K562 (cell line): ENCODE results near the gene SLC25A42. TPM values are rescaled to one million over a fixed set of nuclear protein-coding genes. Genes with fewer than 3 reads are reported as not detected.
A peak's percentile ranks its signal among the peaks of the same experiment; 100 is the strongest.

Experiments used
- ATAC-seq: fragments of 200-7000 bp; cut with Tn5 transposase; 3 replicates; pipeline ENCODE4 v1.9.1; 2020; ENCODE audit warnings: moderate library complexity
- BruUV-seq: library from RNA; stranded (reverse); fragments of 400-500 nt; replicated peaks from 2 replicates; lab custom pipeline; 2021; lab: Mats Ljungman, UMichigan
- CTCF ChIA-PET: fragments of 300-600 bp; formaldehyde crosslinking; extraction: SDS; loops from one replicate; lab custom pipeline; 2021; ENCODE audit warnings: low intra/inter-chr PET ratio; lab: Yijun Ruan, JAX
- POLR2A ChIA-PET: fragments of 300-600, 350-650 bp; sonication (Branson Sonifier 250); formaldehyde crosslinking; extraction: SDS; loops from one replicate; lab custom pipeline; 2021; ENCODE audit warnings: antibody characterized with exemption, inconsistent platforms; lab: Yijun Ruan, JAX
- DNase-seq, 4 experiments: peaks; one replicate each; pipeline versions ENCODE4 v3.0.0 to v3.0.0-alpha.2; 2011 to 2018; ENCODE audit warnings: low spot score in 3 of 4, mixed read lengths in 3 of 4; ENCODE audit errors: extremely low read depth in 1 of 4
- FAIRE-seq: peaks from 2 replicates; lab custom pipeline; 2011; peaks lifted over from hg19 to GRCh38; lab: Jason Lieb, UNC
- H2AFZ ChIP-seq: 2 replicates; pipeline ENCODE4 v1.6.0; 2011; ENCODE audit warnings: low read depth, low read length, control low read depth, inconsistent platforms
- H3K27ac ChIP-seq: fragments of 200-600 bp; 3 replicates; pipeline ENCODE4 v1.8.0; 2011; ENCODE audit warnings: low read depth, mild to moderate bottlenecking, control low read depth, inconsistent platforms, low read length, moderate library complexity, mixed read lengths; ENCODE audit errors: extremely low read depth
- H3K27me3 ChIP-seq, 2 experiments: fragments of 300-600 bp in 1 of 2; 2 replicates in 1 of 2; 3 replicates in 1 of 2; pipeline versions ENCODE4 v1.6.0 to v1.8.0; 2011; ENCODE audit warnings: inconsistent platforms in 2 of 2, low read length in 2 of 2, mild to moderate bottlenecking in 1 of 2, mixed read lengths in 1 of 2, moderate library complexity in 1 of 2; ENCODE audit not compliant: control insufficient read depth in 2 of 2, insufficient read depth in 2 of 2
- H3K36me3 ChIP-seq: fragments of 300-600 bp; 3 replicates; pipeline ENCODE4 v1.8.0; 2011; ENCODE audit warnings: mild to moderate bottlenecking, low read length, inconsistent platforms; ENCODE audit not compliant: control insufficient read depth, insufficient read depth
- H3K4me1 ChIP-seq, 2 experiments: fragments of 200-600 bp in 1 of 2; replicated peaks in 1 of 2; 2 replicates in 1 of 2; 3 replicates in 1 of 2; pipeline versions ENCODE4 v1.5.1 to v1.8.0; 2011; ENCODE audit warnings: inconsistent platforms in 2 of 2, low read length in 2 of 2, mild to moderate bottlenecking in 1 of 2, mixed read lengths in 1 of 2, moderate library complexity in 1 of 2; ENCODE audit not compliant: control insufficient read depth in 2 of 2, insufficient read depth in 2 of 2
- H3K4me2 ChIP-seq: 2 replicates; pipeline ENCODE4 v1.6.1; 2011; ENCODE audit warnings: low read length, control low read depth, inconsistent platforms, mixed read lengths; ENCODE audit not compliant: insufficient read depth
- H3K4me3 ChIP-seq: fragments of 200-600 bp; sonication (generic), shearing (Covaris generic); 2 replicates; pipeline ENCODE4 v1.5.1; 2016; ENCODE audit warnings: control low read depth, inconsistent platforms
- H3K79me2 ChIP-seq: fragments of 200-600 bp; 3 replicates; pipeline ENCODE4 v1.8.0; 2011; ENCODE audit warnings: low read length, inconsistent platforms; ENCODE audit not compliant: control insufficient read depth, insufficient read depth
- H3K9ac ChIP-seq, 2 experiments: 2 replicates each; pipeline versions ENCODE4 v1.6.0 to v1.6.1; 2011; ENCODE audit warnings: low read depth in 2 of 2, low read length in 2 of 2, control low read depth in 1 of 2, inconsistent platforms in 1 of 2, mild to moderate bottlenecking in 1 of 2, mixed read lengths in 1 of 2; ENCODE audit not compliant: insufficient read depth in 1 of 2
- H3K9me1 ChIP-seq: one replicate; pipeline ENCODE4 v1.6.0; 2011; ENCODE audit warnings: inconsistent platforms, mild to moderate bottlenecking, low read length, moderate library complexity; ENCODE audit not compliant: control insufficient read depth, insufficient read depth
- H3K9me3 ChIP-seq: replicated peaks from 2 replicates; pipeline ENCODE4 v1.5.1; 2011; ENCODE audit warnings: low read depth, low read length, inconsistent platforms; ENCODE audit not compliant: control insufficient read depth, insufficient read depth
- H4K20me1 ChIP-seq: replicated peaks from 2 replicates; pipeline ENCODE4 v1.6.1; 2011; ENCODE audit warnings: low read length, inconsistent platforms, mixed read lengths; ENCODE audit not compliant: control insufficient read depth, insufficient read depth
- EP400 ChIP-seq: fragments of 450-650 bp; IDR thresholded peaks from 2 replicates; pipeline ENCODE4 v1.6.1; 2017; ENCODE audit warnings: antibody characterized with exemption, mild to moderate bottlenecking, moderate library complexity
- FOXA3 ChIP-seq, 2 experiments: fragments of 450-650 bp in 1 of 2; sonication (generic) in 1 of 2; formaldehyde crosslinking; IDR thresholded peaks in 1 of 2; conservative IDR thresholded peaks in 1 of 2; 2 replicates each; pipeline versions ENCODE4 v1.4.0 to v1.8.0; 2020 to 2022; ENCODE audit warnings: mild to moderate bottlenecking in 2 of 2, missing genetic modification reagents in 1 of 2
- HDAC8 ChIP-seq: fragments of 450-650 bp; IDR thresholded peaks from 2 replicates; pipeline ENCODE4 v1.6.1; 2016; ENCODE audit warnings: mild to moderate bottlenecking, missing genetic modification characterization, moderate library complexity, missing compliant biosample characterization
- KLF13 ChIP-seq: fragments of 450-650 bp; IDR thresholded peaks from 2 replicates; pipeline ENCODE4 v1.6.1; 2016; ENCODE audit warnings: missing genetic modification characterization, low read depth, mild to moderate bottlenecking, missing compliant biosample characterization, moderate library complexity, borderline replicate concordance
- NFXL1 ChIP-seq: fragments of 450-650 bp; formaldehyde crosslinking; IDR thresholded peaks from 2 replicates; pipeline ENCODE4 v1.4.0; 2021; ENCODE audit warnings: mild to moderate bottlenecking
- PHTF2 ChIP-seq: fragments of 250-450 bp; sonication (Bioruptor Pico); IDR thresholded peaks from 2 replicates; pipeline ENCODE4 v1.5.0; 2021; ENCODE audit warnings: mild to moderate bottlenecking
- RCOR1 ChIP-seq, 2 experiments: IDR thresholded peaks; 2 replicates each; pipeline ENCODE4 v1.6.1; 2012; ENCODE audit warnings: low read depth in 2 of 2, low read length in 2 of 2, borderline replicate concordance in 1 of 2, improper control_type of control experiment in 1 of 2
- SMARCC2 ChIP-seq: fragments of 450-650 bp; IDR thresholded peaks from 2 replicates; pipeline ENCODE4 v1.6.1; 2017; ENCODE audit warnings: antibody characterized with exemption, moderate library complexity, mild to moderate bottlenecking, low read depth
- TRIM28 ChIP-seq: fragments of 450-650 bp; IDR thresholded peaks from 2 replicates; pipeline ENCODE4 v1.6.1; 2017
- U2AF1 ChIP-seq: fragments of 200-400 bp; formaldehyde crosslinking; optimal IDR thresholded peaks from 2 replicates; pipeline ENCODE3; 2017; ENCODE audit warnings: mild to moderate bottlenecking, low read depth, low read length, moderate library complexity
- YY1 ChIP-seq, 3 experiments: IDR thresholded peaks; 2 replicates each; pipeline ENCODE4 v1.6.1; 2011; ENCODE audit warnings: low read length in 2 of 3, mild to moderate bottlenecking in 2 of 3, moderate library complexity in 2 of 3, borderline replicate concordance in 1 of 3, control low read depth in 1 of 3, low read depth in 1 of 3; ENCODE audit not compliant: insufficient read depth in 3 of 3, insufficient replicate concordance in 2 of 3, control insufficient read depth in 1 of 3, insufficient read length in 1 of 3; ENCODE audit errors: extremely low read depth in 1 of 3
- ZNF354B ChIP-seq: fragments of 250-450 bp; sonication (Bioruptor Pico); IDR thresholded peaks from 2 replicates; pipeline ENCODE4 v1.4.0; 2020
- WGBS: fragments of 100-300 bp; shearing (Covaris generic); methylation state at CpG from one replicate; pipeline ENCODE4 v1.1.6; 2016; ENCODE audit warnings: low coverage, mixed read lengths; ENCODE audit not compliant: insufficient coverage; ENCODE audit errors: missing lambda C conversion rate; 5-methylcytosine and 5-hydroxymethylcytosine counted together
- in situ Hi-C: fragments of 300-500 bp; cut with MboI; formaldehyde crosslinking; loops from 4 replicates; pipeline ENCODE4 v1.15.0; 2018; ENCODE audit warnings: inconsistent platforms, mixed read lengths
- intact Hi-C: fragments of 100-400 bp; cut with micrococcal nuclease; formaldehyde crosslinking; loops from 2 replicates; pipeline ENCODE4 v1.14.2; 2022
- polyA plus RNA-seq, 8 experiments: library from polyadenylated mRNA; depleted of rRNA in 4 of 8; stranded (reverse) in 5 of 8; unstranded in 3 of 8; fragments of >200 nt; fragmentation: Nextera tagmentation in 2 of 8; fragmentation: Illumina TruSeq in 1 of 8; extraction: Ambion mirVana in 2 of 8; extraction: Trizol in 1 of 8; gene quantifications; 2 replicates each; pipeline versions ENCODE4 v1.2.1 to v1.2.3, GENCODE V29; 2011 to 2014; ENCODE audit warnings: inconsistent platforms in 1 of 8, missing spikeins in 1 of 8
- total RNA-seq, 7 experiments: library from RNA; depleted of rRNA in 6 of 7; stranded (reverse); fragments of >200 nt in 6 of 7; fragmentation: Illumina TruSeq in 2 of 7; extraction: Trizol in 2 of 7; gene quantifications; 2 replicates each; pipeline versions ENCODE4 v1.2.1 to v1.2.3, GENCODE V29; 2011 to 2021; ENCODE audit warnings: low replicate concordance in 1 of 7
- TF ChIP-seq, protein P1 (sequence below): fragments of 250-450 bp; sonication (Bioruptor Pico); IDR thresholded peaks from 2 replicates; pipeline ENCODE4 v1.5.0; 2022; ENCODE audit warnings: mild to moderate bottlenecking
- TF ChIP-seq, protein P2 (sequence below): fragments of 450-650 bp; IDR thresholded peaks from 2 replicates; pipeline ENCODE4 v1.6.1; 2016

The SLC25A42 gene
- total and polyA plus RNA-seq, 9 of the 15 experiments (the other 6 are each of a cell fraction or from before 2014, with no cell fraction given) = 0.59 to 32.2 (median 14.1) TPM

DNA sequence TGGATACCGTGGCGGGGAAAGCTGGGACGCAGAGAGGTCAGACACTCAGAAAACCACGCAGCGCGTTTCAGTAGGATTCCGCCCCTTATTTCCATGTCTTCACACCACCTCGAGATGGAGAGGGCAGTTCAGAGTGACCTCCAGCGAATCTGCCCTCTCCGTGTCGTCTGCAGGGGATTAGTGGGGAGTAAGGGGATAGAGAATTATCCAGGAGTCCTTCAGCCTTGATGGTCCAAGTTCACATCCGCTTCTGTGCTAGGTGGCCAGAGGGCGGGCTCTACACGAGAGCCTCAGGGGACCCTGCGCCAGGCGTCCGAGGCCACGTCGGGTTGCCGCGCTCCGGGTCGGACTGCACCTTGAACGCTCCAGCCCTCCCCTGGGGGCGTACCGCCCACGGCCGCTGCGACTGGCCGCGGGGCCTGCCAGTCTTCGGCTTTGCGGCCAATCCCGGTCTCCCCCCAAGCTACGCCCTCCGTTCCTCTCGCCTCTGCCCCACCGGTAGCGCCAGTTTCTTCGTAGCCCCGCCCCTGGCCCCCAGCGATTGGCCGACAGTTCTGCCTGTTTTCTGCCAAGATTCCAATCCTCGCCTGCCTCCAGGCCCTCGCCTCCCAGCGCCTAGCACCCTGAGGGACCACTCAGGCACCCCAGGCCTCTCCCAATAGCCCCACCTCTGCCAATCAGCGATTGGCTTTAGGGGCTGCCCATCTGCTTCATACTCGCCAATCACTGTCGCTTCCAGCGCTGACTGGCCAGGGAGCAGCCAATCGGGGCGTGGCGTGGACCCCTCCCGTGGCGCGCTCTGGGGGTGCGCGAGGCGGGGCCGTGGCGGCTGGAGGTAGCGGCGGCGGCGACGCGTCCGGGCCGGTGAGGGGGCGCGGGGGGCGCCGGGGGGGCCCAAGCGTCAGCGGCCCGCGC, at the start of gene SLC25A42 (continued):
- no peak for TF ChIP-seq TRIM28
- peak; percentile 61; the same call in 1 of the 2 replicates for TF ChIP-seq EP400

DNA sequence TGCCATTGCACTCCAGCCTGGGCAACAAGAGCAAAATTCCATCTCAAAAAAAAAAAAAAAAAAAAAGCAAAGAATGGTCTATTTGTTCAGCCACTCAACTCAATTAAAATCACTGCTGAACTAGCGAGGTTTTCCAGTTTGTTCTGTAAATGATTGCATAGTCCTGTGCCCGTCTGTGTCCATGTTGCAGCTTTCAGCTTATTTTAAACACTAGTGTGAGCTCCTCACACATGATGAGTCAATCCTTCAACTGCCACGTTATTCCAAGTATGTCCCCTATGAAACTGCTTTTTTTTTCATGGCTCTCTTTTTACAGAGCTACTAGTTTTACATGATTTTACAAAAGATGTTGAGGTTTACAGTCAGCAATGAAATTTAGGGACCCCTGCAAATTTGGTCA, 42.7 kb upstream of the SLC25A42 start:
- Histone ChIP-seq H2AFZ (no peak overlapping the region), H4K20me1 (peaks cover 30% of the 10 kb centered on the region), H3K79me2 (peaks cover 78% of the 10 kb centered on the region), H3K9me1 (no peaks in the 10 kb centered on the region), H3K9me3 (no peaks in the 10 kb centered on the region), H3K4me3 (no peak overlapping the region), H3K27me3 (no peaks in the 10 kb centered on the region), H3K27ac (no peak overlapping the region), H3K36me3 (peaks cover 88% of the 10 kb centered on the region), H3K4me1 (no peaks in the 10 kb centered on the region), H3K9ac (no peak overlapping the region), H3K4me2 (no peak overlapping the region)
- ChIA-PET CTCF (no interaction called here), POLR2A (interaction anchor here (0.5 to 1.1 kb wide), 6 partner anchors 9 to 1334 kb away, joined by 3 to 5 read pairs (median 3); no protein-coding TSS in a partner anchor)
- in situ Hi-C loops = no loop called here
- intact Hi-C loops = no loop called here
- FAIRE-seq (no peak), ATAC-seq (no peak), DNase-seq (no peak)
- TF ChIP-seq ZNF354B (CRISPR knock-in tag) (no peak), NFXL1 (CRISPR knock-in tag) (no peak), FOXA3 (CRISPR knock-in tag; conservative IDR thresholded peaks at IDR 0.05 in 1 of 2, IDR thresholded peaks at IDR 0.05 in 1 of 2) (no peak), SMARCC2 (no peak), RCOR1 (IDR thresholded peaks at IDR 0.05; ENCODE audit: borderline replicate concordance in 1 of 2, low read depth in 2 of 2, low read length in 2 of 2) (no peak), PHTF2 (CRISPR knock-in tag) (no peak), HDAC8 (tag) (no peak), YY1 (IDR thresholded peaks at IDR 0.05; ENCODE audit: borderline replicate concordance in 1 of 3, control insufficient read depth in 1 of 3, extremely low read depth in 1 of 3, insufficient read depth in 3 of 3, insufficient read length in 1 of 3, insufficient replicate concordance in 2 of 3, low read depth in 1 of 3, low read length in 2 of 3) (no peak), KLF13 (tag) (no peak), U2AF1 (no peak)
- TF ChIP-seq, protein P1, sequence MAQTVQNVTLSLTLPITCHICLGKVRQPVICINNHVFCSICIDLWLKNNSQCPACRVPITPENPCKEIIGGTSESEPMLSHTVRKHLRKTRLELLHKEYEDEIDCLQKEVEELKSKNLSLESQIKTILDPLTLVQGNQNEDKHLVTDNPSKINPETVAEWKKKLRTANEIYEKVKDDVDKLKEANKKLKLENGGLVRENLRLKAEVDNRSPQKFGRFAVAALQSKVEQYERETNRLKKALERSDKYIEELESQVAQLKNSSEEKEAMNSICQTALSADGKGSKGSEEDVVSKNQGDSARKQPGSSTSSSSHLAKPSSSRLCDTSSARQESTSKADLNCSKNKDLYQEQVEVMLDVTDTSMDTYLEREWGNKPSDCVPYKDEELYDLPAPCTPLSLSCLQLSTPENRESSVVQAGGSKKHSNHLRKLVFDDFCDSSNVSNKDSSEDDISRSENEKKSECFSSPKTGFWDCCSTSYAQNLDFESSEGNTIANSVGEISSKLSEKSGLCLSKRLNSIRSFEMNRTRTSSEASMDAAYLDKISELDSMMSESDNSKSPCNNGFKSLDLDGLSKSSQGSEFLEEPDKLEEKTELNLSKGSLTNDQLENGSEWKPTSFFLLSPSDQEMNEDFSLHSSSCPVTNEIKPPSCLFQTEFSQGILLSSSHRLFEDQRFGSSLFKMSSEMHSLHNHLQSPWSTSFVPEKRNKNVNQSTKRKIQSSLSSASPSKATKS (CRISPR knock-in tag) = no peak
- TF ChIP-seq, protein P2, sequence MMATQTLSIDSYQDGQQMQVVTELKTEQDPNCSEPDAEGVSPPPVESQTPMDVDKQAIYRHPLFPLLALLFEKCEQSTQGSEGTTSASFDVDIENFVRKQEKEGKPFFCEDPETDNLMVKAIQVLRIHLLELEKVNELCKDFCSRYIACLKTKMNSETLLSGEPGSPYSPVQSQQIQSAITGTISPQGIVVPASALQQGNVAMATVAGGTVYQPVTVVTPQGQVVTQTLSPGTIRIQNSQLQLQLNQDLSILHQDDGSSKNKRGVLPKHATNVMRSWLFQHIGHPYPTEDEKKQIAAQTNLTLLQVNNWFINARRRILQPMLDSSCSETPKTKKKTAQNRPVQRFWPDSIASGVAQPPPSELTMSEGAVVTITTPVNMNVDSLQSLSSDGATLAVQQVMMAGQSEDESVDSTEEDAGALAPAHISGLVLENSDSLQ = no peak
- BruUV-seq = no TSS peak
- 60% methylated on average over 3 of the region's 3 CpGs for WGBS
